ENCODE data around the gene CCDC78. TPM values are rescaled to one million over a fixed set of nuclear protein-coding genes. Genes with fewer than 3 reads are reported as not detected.

Gene CCDC78
- total RNA-seq, 1 donor from 2014 or later = 0.78 TPM

- intact Hi-C loops (cut with DNase I) = no loop called here
These were observed 6.1 kb upstream of the CCDC78 start for GRCh38 chr16:732332-732731.

GRCh38 chr16:730666-731509 is 4.6 kb upstream of the CCDC78 start:
- no peak overlapping the region for H3K27ac ChIP-seq
- no peak for TF ChIP-seq CTCF (IDR thresholded peaks at IDR 0.05)
- H3K4me1 ChIP-seq = peaks cover 20% of the 10 kb centered on the region
- intact Hi-C loops (cut with DNase I) = no loop called here
- no peak overlapping the region for H3K4me3 ChIP-seq
- DNase-seq (peak; percentile 65), ATAC-seq (no peak)
- H3K36me3 ChIP-seq = peaks cover 14% of the 10 kb centered on the region
- no peaks in the 10 kb centered on the region for H3K9me3 ChIP-seq
- peaks cover 16% of the 10 kb centered on the region for H3K27me3 ChIP-seq

More at GRCh38 chr16:732332-732731, 6.1 kb upstream of the CCDC78 start:
- Histone ChIP-seq H3K4me1 (peaks cover 15% of the 10 kb centered on the region), H3K4me3 (no peak overlapping the region), H3K27ac (no peak overlapping the region), H3K27me3 (peaks cover 8% of the 10 kb centered on the region), H3K9me3 (no peaks in the 10 kb centered on the region), H3K36me3 (peaks cover 28% of the 10 kb centered on the region)
- ATAC-seq = no peak
- DNase-seq = no peak
- no peak for TF ChIP-seq CTCF (IDR thresholded peaks at IDR 0.05)

GRCh38 chr16:729768-730665 is 3.8 kb upstream of the CCDC78 start:
- no peaks in the 10 kb centered on the region for H3K9me3 ChIP-seq
- ATAC-seq (no peak), DNase-seq (peak; percentile 65)
- no peak overlapping the region for H3K4me3 ChIP-seq
- H3K36me3 ChIP-seq = peaks cover 8% of the 10 kb centered on the region
- intact Hi-C loops (cut with DNase I) = no loop called here
- no peak overlapping the region for H3K27ac ChIP-seq
- H3K27me3 ChIP-seq = peaks cover 16% of the 10 kb centered on the region
- peaks cover 20% of the 10 kb centered on the region for H3K4me1 ChIP-seq
- TF ChIP-seq CTCF (IDR thresholded peaks at IDR 0.05) = no peak

- DNase-seq = peak; percentile 67
- no peak for TF ChIP-seq CTCF (IDR thresholded peaks at IDR 0.05)
- H3K4me3 ChIP-seq = no peak overlapping the region
These were observed 2.9 kb upstream of the CCDC78 start for GRCh38 chr16:728890-729744.

More at GRCh38 chr16:728890-729744, 2.9 kb upstream of the CCDC78 start:
- peaks cover 8% of the 10 kb centered on the region for H3K36me3 ChIP-seq
- peaks cover 20% of the 10 kb centered on the region for H3K4me1 ChIP-seq
- intact Hi-C loops (cut with DNase I) = no loop called here
- ATAC-seq = no peak
- H3K27ac ChIP-seq = no peak overlapping the region
- no peaks in the 10 kb centered on the region for H3K9me3 ChIP-seq
- H3K27me3 ChIP-seq = peaks cover 16% of the 10 kb centered on the region

Data from upper lobe of right lung (tissue), 1 donor.